Right renal cortex interstitium (tissue), 3 donors: ENCODE data around the gene MED13. TPM values are rescaled to one million over a fixed set of nuclear protein-coding genes. Genes with fewer than 3 reads are reported as not detected.
"Not testable (repeated sequence)": the region's sequence is repeated elsewhere in the genome, so short reads cannot be mapped to it uniquely, and the experiment has no call there.

Experiments
- DNase-seq, 3 donors: peaks; one replicate each; pipeline ENCODE4 v3.0.0-alpha.2; 2013; ENCODE audit warnings: low read depth in 3 of 3, low spot score in 2 of 3
- polyA plus RNA-seq, 3 donors: library from polyadenylated mRNA; unstranded; fragments of 120-200 nt; gene quantifications; one replicate each; pipeline ENCODE4 v1.2.1, GENCODE V29; 2013; ENCODE audit not compliant: insufficient read length in 3 of 3

Gene MED13
- polyA plus RNA-seq, 3 donors: 49.5 to 53.1 (median 51.9) TPM

DNA sequence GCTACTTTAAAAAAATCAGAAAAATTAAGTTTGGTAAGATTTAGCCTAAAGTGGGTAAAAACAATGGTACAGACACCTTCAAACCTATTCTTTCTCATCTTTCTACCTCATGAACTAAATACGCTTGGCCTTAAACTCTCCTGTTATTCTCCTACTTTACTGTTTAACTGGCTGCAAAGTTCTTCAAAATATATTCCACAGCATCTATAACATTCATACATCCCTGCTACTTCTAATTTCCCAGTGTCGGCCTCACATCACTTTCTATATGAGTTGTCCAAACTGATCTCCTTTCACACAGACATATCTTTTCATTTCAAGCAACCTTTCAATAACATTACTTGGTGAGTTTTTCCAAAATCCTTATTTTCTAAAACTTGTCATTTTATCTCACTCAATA, 64.0 kb downstream of the MED13 start:
- DNase-seq: no peak

DNA sequence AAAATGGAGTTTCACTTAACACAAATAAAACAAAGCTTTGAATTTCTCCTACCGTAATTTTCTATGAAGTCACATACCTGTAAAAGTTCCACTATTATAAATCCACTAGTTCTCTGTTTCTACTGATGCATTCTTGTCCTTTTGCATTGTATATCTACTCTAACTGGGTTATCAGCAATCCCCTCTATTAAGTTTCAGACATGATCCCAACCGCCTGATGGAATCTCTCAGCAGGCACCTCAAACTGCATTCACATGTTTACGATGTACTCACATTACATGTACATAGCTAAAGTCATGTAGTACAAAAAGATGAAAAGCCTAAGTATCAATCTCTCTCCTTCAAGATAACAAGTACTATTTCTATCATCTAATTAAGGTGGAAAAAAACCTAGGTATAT, 64.9 kb downstream of the MED13 start:
- DNase-seq: no peak

DNA sequence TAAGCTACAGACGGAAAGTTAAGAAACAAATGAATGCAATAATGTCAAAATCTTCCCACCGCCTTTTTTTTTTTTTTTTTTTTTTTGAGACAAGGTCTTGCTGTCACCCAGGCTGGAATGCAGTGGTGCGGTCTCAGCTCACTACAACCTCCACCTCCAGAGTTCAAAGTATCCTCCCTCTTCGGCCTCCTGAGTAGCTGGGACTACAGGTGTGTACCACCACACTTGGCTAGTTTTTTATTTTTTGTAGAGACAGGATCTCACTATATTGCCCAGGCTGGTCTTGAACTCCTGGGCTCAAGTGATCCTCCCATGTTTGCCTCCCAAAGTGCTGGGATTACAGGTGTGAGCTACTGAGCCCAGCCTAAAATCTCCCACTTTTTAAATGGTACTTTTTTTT, 66.5 kb downstream of the MED13 start:
- DNase-seq: not testable (repeated sequence)

DNA sequence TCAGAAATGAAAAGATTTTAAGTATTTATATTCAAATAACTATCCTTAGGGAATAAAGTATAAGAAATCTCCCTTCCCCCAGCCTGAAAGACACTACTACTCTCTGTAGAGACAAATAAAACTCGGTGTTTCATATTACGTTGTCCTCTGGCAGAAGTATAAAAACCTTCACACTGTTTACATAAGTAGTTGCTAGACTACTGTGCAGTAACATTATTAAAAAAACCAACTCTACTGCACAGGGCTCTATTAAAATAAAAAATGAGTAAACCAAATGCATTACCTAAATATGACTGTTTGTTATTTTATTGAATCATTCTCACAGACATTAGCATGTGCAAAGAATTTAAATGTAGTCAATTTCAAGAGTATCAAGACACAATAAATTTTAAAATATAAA, 67.4 kb downstream of the MED13 start:
- no peak for DNase-seq

DNA sequence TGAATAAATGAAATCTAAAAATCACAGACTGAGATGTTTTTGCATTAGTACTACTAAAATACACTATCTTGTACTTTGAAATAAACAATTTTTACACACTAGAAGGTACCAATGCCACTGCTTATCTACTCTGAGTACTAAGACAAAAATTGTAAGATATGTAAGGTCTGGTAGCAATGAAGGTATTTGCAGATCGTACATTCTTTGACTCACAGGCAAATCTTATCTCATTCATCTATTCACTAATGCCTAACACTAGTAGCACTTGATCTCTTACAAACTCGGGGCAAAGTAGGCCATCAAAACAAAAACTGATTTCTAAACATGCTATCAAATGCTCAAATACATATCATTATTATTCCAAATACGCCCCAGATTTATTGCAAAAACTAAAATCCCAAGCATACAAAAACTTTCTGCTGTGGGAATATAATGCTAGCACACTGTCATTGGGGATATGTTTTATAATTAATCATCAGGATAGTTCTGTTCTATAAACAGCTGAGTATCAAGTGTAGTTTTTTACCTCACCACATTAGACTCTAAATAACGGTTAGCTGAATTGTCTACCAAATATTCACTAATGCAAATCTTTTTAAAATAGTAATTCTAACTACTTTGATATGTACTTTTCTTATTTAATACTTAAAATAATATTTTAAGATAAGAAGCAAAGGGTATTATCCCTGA, 68.0 kb downstream of the MED13 start:
- no peak for DNase-seq

DNA sequence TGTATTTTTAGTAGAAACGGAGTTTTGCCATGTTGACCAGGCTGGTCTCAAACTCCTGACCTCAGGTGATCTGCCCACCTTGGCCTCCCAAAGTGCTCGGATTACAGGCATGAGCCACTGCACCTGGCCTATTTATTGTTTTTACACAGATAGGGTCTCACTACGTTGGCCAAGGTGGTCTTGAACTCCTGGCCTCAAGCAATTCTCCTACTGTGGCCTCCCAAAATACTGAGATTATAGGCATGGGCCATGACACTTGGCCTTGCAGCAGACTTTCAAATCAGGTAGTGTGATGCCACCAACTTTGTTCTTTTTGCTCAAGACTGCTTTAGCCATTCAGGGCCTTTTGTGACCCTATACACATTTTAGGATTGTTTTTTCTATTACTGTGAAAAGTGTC, 75.6 kb downstream of the MED13 start:
- DNase-seq: no peak

DNA sequence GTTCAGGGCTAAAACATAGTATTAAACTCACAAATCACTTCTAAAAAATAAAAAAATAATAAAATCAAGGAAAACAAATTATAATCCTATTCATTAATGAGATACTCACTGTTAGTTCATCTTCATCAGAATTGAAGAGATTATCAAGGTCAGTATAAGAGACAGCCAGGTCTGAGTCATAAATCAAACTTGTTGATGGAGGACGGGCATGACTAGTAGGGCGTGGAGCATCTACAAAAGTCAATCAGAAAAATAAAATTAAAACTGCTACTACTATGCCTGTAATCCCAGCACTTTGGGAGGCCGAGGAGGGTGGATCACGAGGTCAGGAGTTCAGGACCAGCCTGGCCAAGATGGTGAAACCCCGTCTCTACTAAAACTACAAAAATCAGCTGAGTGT, 78.2 kb downstream of the MED13 start:
- DNase-seq: no peak

DNA sequence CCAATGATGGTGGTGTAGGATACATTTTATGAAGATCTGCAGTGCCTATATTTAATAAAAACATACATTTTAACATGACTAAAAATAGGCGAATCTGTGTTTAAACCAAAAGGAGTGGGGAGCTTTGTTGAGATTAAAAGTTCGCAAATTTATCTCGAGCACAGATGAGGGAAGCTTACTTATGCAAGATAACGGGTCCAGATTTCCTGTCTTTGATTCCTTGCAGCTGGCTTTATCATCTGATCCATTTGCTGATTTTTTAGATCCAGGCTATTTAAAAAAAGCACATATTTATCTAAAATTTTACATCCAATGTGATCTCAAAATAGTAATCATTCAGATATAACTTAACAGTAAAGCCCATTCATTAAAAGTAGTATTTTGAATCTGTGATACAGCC, 80.3 kb downstream of the MED13 start:
- DNase-seq: no peak

DNA sequence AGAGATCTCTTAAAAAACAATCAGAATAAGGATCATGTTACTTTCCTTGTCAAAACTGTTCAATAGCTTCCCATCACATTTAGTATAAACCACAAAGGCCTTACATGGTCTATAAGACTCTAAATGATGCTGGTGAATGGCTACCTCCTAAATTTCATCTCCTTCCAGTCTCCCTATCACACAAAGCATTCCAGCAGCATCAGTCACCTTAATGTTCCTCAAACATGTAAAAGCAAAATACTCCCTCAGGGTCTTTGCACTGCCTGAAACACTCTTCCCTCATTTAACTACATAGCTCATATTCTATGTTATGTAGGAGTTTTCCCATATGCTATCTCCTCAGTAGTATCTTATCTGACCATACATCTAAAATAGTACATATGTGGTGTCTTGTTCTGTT, 83.8 kb downstream of the MED13 start:
- no peak for DNase-seq

DNA sequence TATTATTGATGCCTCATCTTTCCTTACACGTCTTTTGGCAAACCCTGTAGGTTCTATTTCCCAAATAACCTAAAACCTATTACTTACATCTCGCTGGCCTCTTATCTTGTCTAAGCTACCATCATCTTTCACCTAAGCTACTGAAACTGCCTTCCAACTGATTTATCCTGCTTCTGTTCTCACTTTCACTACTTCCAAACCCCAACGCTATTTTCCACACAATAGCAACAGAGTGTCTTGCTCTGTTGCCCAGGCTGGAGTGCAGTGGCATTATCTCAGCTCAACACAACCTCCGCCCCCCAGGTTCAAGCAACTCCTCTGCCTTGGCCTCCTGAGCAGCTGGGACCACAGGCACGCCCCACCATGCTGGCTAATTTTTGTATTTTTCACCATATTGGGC, 84.5 kb downstream of the MED13 start:
- no peak for DNase-seq

DNA sequence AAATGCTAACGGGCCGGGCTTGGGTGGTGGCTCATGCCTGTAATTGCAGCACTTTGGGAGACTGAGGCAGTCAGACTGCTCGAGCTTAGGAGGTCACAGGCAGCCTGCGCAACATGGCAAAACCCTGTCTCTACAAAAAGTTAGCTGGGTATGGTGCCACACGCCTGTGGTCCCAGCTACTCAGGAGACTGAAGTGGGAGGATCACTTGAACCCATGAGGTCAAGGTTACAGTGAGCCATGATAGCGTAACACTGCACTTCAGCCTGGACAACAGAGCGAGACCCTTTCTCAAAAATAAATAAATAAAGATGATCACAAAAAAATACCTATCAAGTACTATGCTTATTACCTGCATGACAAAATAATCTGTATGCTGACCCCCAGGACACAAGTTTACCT, 91.0 kb downstream of the MED13 start:
- DNase-seq: no peak

DNA sequence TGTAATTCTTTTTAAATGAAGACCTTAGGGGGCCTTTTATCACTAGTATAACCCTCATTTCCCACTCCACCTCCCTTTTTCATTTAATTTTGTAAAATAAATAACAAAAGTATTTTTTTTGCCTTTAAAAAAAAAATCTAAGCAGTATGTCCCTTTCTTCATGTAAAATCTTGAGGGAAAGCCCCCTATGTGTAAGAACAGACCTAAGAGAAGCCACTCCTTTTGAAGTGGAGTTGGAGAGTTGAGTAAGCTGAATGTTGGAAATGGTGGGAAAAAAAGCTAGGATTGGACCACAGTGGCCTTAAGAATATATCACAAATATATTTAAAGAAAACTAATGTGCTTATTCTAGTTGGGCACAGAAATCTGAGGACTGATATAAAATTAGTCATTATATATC, 92.8 kb downstream of the MED13 start:
- no peak for DNase-seq

DNA sequence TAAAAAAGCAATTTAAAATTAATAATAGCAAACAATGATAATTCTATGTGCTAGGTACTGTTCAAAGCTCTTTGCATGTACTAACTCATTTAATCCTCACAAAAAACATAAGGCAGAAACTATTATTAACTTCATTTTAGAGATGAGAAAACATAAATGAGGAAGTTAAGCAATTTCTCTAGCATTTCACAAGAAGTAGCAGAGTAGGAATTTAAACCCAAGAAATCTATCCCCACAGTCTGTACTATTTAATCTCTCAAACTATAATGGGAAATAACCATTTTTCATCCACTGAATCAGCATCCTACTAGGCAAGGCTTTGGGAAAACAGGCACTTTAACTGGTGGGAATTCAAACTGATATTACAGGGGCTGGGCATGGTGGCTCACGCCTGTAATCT, 95.0 kb downstream of the MED13 start:
- DNase-seq: no peak

DNA sequence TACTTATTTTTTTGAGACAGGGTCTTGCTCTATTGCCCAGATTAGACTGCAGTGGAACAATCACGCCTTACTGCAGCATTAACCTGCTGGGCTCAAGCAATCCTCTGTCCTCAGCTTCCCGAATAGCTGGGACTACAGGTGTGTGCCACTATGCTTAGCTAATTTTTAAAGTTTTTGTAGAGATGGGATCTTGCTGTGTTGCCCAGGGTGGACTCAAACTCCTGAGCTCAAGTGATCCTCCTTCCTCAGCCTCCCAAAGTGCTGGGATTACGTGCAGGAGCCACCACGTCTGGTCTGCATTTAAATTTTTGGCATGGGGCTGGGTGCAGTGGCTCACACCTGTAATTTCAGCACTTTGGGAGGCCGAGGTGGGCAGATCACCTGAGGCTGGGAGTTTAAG, 96.3 kb downstream of the MED13 start:
- DNase-seq: no peak

DNA sequence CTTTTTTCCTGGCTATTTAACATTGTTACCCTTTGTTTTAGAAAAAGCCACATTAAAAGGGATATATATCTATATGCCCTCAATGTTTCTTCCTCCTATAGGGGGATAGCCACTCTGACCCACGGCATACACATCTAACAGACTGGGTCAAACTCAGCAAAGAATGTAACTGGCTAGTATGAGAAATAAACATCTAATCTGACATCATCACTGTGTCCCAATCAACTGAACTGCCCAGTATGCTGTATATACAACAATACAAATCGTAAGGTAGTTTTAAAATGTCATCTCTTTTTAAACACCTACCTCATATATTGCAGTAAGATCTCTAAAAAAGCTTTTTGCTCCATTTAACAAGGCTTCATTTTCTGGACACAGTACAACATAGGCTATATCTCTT, 97.3 kb downstream of the MED13 start:
- DNase-seq: no peak

DNA sequence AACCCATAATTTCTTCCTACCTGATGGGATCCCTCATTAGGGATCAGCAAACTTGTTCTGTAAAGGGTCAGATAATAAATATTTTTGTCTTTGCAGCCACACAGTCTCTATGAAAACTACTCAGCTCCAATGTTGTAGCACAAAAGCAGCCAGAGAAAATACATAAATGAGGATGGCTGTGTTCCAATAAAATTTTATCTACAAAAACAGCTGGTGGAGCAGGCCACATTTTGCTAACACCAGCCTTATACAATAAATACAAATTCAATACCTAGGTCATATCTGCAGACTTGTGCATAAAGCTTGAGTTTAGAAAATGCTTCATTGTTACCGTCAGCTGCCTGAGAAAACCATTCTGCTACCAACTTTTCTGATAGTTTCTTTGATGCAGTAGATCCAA, 98.9 kb downstream of the MED13 start:
- no peak for DNase-seq

DNA sequence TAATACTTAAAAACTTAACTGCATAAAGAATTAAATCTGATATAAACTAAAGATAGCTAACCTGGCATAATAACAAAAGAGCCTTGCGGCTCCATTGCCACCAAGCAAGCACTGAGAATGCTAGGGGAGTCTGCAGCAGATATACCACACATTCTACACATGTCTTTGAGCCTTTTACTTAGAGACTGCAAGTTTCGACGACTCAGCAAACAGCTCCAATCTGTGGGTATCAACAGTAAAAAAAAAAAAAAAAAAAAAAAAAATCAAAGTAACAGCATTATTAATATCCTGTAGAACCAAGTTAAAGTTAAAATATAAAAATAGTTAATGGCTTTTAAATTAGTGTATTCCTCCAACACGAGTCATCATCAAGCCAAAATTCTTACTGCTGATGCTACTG, 109.5 kb downstream of the MED13 start:
- DNase-seq: no peak

DNA sequence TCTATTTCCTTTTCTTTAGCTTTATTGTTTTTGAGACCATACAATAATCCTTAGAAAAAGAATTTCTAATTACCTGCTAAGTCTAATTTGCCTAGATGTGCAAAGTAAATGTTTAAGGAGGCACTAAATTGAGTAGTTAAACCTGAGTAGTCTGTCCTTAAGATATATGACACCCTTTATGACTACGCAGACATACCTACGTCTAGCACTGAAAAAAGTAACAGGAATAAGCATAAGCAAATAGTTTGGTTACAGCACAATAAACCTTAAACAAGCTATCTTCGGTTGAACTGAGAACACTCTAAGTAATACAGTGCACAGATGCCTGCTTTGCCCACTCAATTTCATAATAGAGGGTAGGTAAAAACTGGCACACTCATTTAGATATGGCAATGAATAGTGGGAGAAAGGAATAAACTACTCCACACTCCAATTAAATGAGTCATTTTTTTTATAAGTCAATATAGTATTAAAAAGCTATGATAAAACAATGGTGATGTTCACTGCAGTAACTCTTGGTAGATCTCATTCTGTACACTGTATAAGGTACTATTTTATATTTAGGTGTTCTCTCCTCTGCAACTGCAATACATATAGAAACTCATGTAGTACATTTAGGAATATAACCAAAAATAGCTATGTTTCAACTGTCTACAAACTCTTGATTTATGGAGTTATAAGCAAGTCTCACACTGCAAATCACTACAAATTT, 117.6 kb downstream of the MED13 start:
- DNase-seq: no peak

DNA sequence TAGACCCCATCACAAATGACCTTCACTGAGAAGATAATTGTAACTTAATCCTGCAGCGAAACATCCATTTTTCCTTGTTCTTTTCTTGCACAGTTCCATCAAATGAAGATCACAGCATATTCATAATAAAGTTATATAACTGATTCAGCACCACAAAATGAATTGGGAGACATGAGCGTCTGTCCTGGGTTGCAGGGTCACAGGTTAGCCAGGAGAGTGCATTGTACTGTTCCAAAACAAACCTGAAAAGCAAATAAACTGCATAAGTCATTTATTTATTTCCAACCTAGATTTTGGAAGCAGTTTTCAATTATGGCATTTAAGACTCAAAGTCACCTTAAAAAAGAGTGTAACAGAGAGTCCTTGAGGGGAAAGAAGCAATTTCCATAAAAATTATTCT, 118.7 kb downstream of the MED13 start:
- DNase-seq: no peak

DNA sequence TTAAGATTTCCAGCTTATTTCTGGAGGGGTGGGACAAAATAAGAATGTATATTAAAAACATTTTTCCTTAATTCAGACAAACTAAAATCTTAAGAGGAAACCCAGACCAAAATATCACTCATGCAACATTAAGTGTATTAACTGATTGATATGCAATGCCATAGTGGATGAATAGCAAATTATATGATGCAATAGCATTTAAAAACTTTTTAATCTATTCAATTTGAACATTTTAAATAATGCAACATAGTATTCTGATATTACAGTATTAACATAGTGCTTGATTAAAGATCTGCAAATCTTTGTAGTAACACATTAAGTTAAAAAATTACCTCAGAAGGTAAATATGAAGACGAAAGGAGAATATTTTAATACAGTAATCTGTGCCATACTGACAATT, 122.0 kb downstream of the MED13 start:
- DNase-seq: no peak

DNA sequence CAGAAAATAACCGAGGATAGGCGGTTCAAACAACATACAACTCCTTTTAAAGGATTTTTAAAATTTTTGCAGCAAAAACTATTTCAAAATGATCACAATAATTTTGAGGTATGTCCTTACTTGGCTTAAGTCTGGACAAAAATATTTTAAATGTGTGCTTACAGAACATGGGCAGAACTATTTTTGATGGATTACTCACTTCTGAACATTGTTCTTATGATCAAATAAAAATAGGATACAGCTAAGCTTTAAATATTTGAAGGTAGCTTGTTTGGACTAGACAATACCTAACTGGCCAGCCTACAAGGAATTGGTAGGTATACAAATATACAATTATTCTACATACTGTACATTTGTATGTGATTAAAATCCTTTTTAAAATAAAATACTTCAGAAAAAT, 123.0 kb downstream of the MED13 start:
- no peak for DNase-seq

DNA sequence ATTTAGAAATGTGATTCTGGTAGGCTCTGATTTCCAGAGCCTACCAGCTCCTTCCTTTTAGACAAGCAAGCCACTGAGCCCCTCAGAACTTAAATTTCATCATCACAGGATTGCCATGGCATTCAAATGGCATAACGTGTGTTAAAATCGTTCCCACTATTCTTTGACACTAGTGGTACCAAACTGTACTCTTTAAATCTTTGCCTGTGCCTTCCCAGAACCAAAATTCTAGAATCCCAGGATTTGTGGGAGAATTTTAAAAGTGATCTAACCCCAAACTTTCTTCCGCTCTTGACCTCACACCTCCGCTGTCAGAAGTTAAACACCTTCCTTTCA, 137.0 kb downstream of the MED13 start:
- no peak for DNase-seq
